HepG2 (cell line): Measurements from ENCODE around the gene RXFP1. TPM values are rescaled to one million over a fixed set of nuclear protein-coding genes. Genes with fewer than 3 reads are reported as not detected.

Source experiments
- ATAC-seq: fragments of 200-7000 bp; cut with Tn5 transposase; 3 replicates; pipeline ENCODE4 v1.9.1; 2020; ENCODE audit warnings: mild to moderate bottlenecking, moderate library complexity
- BruUV-seq: library from RNA; stranded (reverse); fragments of 400-500 nt; replicated peaks from 2 replicates; lab custom pipeline; 2021; lab: Mats Ljungman, UMichigan
- CTCF ChIA-PET: fragments of 300-600 bp; formaldehyde crosslinking; extraction: SDS; loops from one replicate; lab custom pipeline; 2021; ENCODE audit warnings: low total read pairs, inconsistent platforms, low intra/inter-chr PET ratio; lab: Yijun Ruan, JAX
- POLR2A ChIA-PET: fragments of 350-600 bp; sonication (Branson Sonifier 250); formaldehyde crosslinking; loops from one replicate; lab custom pipeline; 2020; ENCODE audit warnings: antibody characterized with exemption, inconsistent platforms; lab: Yijun Ruan, JAX
- DNase-seq: peaks from one replicate; pipeline ENCODE4 v3.0.0-alpha.2; 2015; ENCODE audit warnings: low spot score
- FAIRE-seq: peaks from 3 replicates; lab custom pipeline; 2011; peaks lifted over from hg19 to GRCh38; lab: Jason Lieb, UNC
- H2AFZ ChIP-seq: one replicate; pipeline ENCODE4 v1.6.1; 2011; ENCODE audit warnings: low read length, inconsistent platforms
- H3K27ac ChIP-seq: fragments of 300-600 bp; 3 replicates; pipeline ENCODE4 v1.8.0; 2011; ENCODE audit warnings: mixed run types, mild to moderate bottlenecking, mixed read lengths, low read length, inconsistent platforms; ENCODE audit not compliant: insufficient read depth; ENCODE audit errors: extremely low read length
- H3K27me3 ChIP-seq, 2 experiments: fragments of 200-600 bp in 1 of 2; 2 replicates in 1 of 2; 3 replicates in 1 of 2; pipeline versions ENCODE4 v1.6.0 to v1.8.0; 2011; ENCODE audit warnings: low read length in 2 of 2, mild to moderate bottlenecking in 2 of 2, moderate library complexity in 2 of 2, inconsistent platforms in 1 of 2; ENCODE audit not compliant: insufficient read depth in 2 of 2, control insufficient read depth in 1 of 2
- H3K36me3 ChIP-seq, 2 experiments: fragments of 200-600 bp in 1 of 2; replicated peaks in 1 of 2; 2 replicates in 1 of 2; 3 replicates in 1 of 2; pipeline versions ENCODE4 v1.5.1 to v1.8.0; 2011; ENCODE audit warnings: low read length in 2 of 2, inconsistent platforms in 1 of 2; ENCODE audit not compliant: insufficient read depth in 2 of 2, control insufficient read depth in 1 of 2
- H3K4me1 ChIP-seq: 2 replicates; pipeline ENCODE4 v1.5.1; 2012; ENCODE audit warnings: low read length, inconsistent platforms; ENCODE audit not compliant: insufficient read depth
- H3K4me2 ChIP-seq: 2 replicates; pipeline ENCODE4 v1.6.0; 2011; ENCODE audit warnings: low read depth, low read length, inconsistent platforms
- H3K4me3 ChIP-seq, 3 experiments: fragments of 200-600 bp in 1 of 3; sonication (generic), shearing (Covaris generic) in 1 of 3; replicated peaks in 1 of 3; 2 replicates each; pipeline ENCODE4 v1.5.1; 2011 to 2016; ENCODE audit warnings: low read length in 3 of 3, inconsistent platforms in 2 of 3, low read depth in 2 of 3, mild to moderate bottlenecking in 2 of 3, control low read depth in 1 of 3, mixed read lengths in 1 of 3; ENCODE audit not compliant: insufficient read depth in 1 of 3
- H3K79me2 ChIP-seq: one replicate; pipeline ENCODE4 v1.6.1; 2011; ENCODE audit warnings: low read length, inconsistent platforms; ENCODE audit not compliant: insufficient read depth
- H3K9ac ChIP-seq: 2 replicates; pipeline ENCODE4 v1.6.0; 2011; ENCODE audit warnings: mild to moderate bottlenecking, low read depth, low read length, inconsistent platforms; ENCODE audit not compliant: insufficient read depth
- H3K9me3 ChIP-seq: 2 replicates; pipeline ENCODE4 v1.5.1; 2012; ENCODE audit warnings: mild to moderate bottlenecking, low read length
- H4K20me1 ChIP-seq: 2 replicates; pipeline ENCODE4 v1.6.0; 2011; ENCODE audit warnings: inconsistent platforms, mild to moderate bottlenecking, low read length, moderate library complexity; ENCODE audit not compliant: insufficient read depth
- CBFB ChIP-seq: sonication (generic); formaldehyde crosslinking; IDR thresholded peaks from 2 replicates; pipeline ENCODE4 v1.4.0; 2020; ENCODE audit warnings: missing genetic modification reagents
- CBX2 ChIP-seq, 2 experiments: fragments of 200-600 bp in 1 of 2; sonication (generic); formaldehyde crosslinking in 1 of 2; IDR thresholded peaks; 2 replicates each; pipeline versions ENCODE4 v1.7.0 to v1.8.1; 2018 to 2022; ENCODE audit warnings: low read depth in 2 of 2, low read length in 1 of 2, mild to moderate bottlenecking in 1 of 2, missing genetic modification reagents in 1 of 2
- HMGA1 ChIP-seq: sonication (generic); formaldehyde crosslinking; conservative IDR thresholded peaks from 2 replicates; pipeline ENCODE4 v1.4.0; 2020; ENCODE audit warnings: missing genetic modification reagents
- MBD4 ChIP-seq: IDR thresholded peaks from 2 replicates; pipeline ENCODE4 v1.6.1; 2012; ENCODE audit warnings: low read length, inconsistent platforms, borderline replicate concordance
- NKX3-1 ChIP-seq: sonication (generic); formaldehyde crosslinking; IDR thresholded peaks from 2 replicates; pipeline ENCODE4 v1.5.0; 2020; ENCODE audit warnings: missing genetic modification reagents
- PRPF4 ChIP-seq: fragments of 200-400 bp; formaldehyde crosslinking; IDR thresholded peaks from 2 replicates; pipeline ENCODE4 v1.6.1; 2016; ENCODE audit warnings: low read length, low read depth; ENCODE audit not compliant: poor library complexity, severe bottlenecking
- STAT5B ChIP-seq: sonication (generic); formaldehyde crosslinking; IDR thresholded peaks from 2 replicates; pipeline ENCODE4 v1.4.0; 2020; ENCODE audit warnings: missing genetic modification reagents
- TIGD3 ChIP-seq: sonication (generic); formaldehyde crosslinking; IDR thresholded peaks from 2 replicates; pipeline ENCODE4 v1.5.1; 2020; ENCODE audit warnings: mild to moderate bottlenecking, missing genetic modification reagents, borderline replicate concordance
- ZBTB42 ChIP-seq: sonication (generic); formaldehyde crosslinking; IDR thresholded peaks from 2 replicates; pipeline ENCODE4 v1.5.0; 2020; ENCODE audit warnings: mild to moderate bottlenecking, missing genetic modification reagents
- ZFP41 ChIP-seq: sonication (generic); formaldehyde crosslinking; IDR thresholded peaks from 2 replicates; pipeline ENCODE4 v1.4.0; 2020; ENCODE audit warnings: mild to moderate bottlenecking, missing genetic modification reagents, borderline replicate concordance
- ZFY ChIP-seq: sonication (generic); formaldehyde crosslinking; IDR thresholded peaks from 2 replicates; pipeline ENCODE4 v1.4.0; 2020; ENCODE audit warnings: missing genetic modification reagents
- ZNF333 ChIP-seq: sonication (generic); formaldehyde crosslinking; IDR thresholded peaks from 2 replicates; pipeline ENCODE4 v1.4.0; 2020; ENCODE audit warnings: mild to moderate bottlenecking, missing genetic modification reagents, borderline replicate concordance
- ZNF33A ChIP-seq: sonication (generic); formaldehyde crosslinking; IDR thresholded peaks from 2 replicates; pipeline ENCODE4 v1.5.1; 2020; ENCODE audit warnings: missing genetic modification reagents, mild to moderate bottlenecking, moderate library complexity, borderline replicate concordance
- ZNF546 ChIP-seq: sonication (generic); formaldehyde crosslinking; conservative IDR thresholded peaks from 2 replicates; pipeline ENCODE4 v1.8.1; 2023; ENCODE audit warnings: mild to moderate bottlenecking, missing genetic modification reagents
- ZNF577 ChIP-seq: sonication (generic); formaldehyde crosslinking; IDR thresholded peaks from 2 replicates; pipeline ENCODE4 v1.4.0; 2020; ENCODE audit warnings: mild to moderate bottlenecking, low read depth, missing genetic modification reagents, borderline replicate concordance
- ZNF672 ChIP-seq: sonication (generic); formaldehyde crosslinking; IDR thresholded peaks from 2 replicates; pipeline ENCODE4 v1.8.1; 2022; ENCODE audit warnings: missing genetic modification reagents
- ZNF780A ChIP-seq: sonication (generic); formaldehyde crosslinking; IDR thresholded peaks from 2 replicates; pipeline ENCODE4 v1.8.0; 2022; ENCODE audit warnings: mild to moderate bottlenecking, missing genetic modification reagents, moderate library complexity
- WGBS: methylation state at CpG from one replicate; pipeline ENCODE4 v1.1.6; 2017; ENCODE audit warnings: low lambda C conversion rate; 5-methylcytosine and 5-hydroxymethylcytosine counted together
- in situ Hi-C: cut with HindIII; loops from 2 replicates; pipeline ENCODE4 v1.10.0; 2017; ENCODE audit warnings: low pct_unique_long_range_greater_than_20kb; ENCODE audit not compliant: extremely low pct_ligation_motif_present
- intact Hi-C: fragments of 100-400 bp; cut with micrococcal nuclease; formaldehyde crosslinking; loops from one replicate; pipeline ENCODE4 v1.10.0; 2022; ENCODE audit not compliant: unreplicated experiment
- polyA plus RNA-seq, 8 experiments: library from polyadenylated mRNA; depleted of rRNA in 3 of 8; stranded (reverse) in 7 of 8; unstranded in 1 of 8; fragments of >200 nt; fragmentation: Illumina TruSeq in 4 of 8; extraction: Trizol in 4 of 8; gene quantifications; 2 replicates each; pipeline versions ENCODE4 v1.2.1 to v1.2.3, GENCODE V29; 2011 to 2016; ENCODE audit warnings: low read depth in 4 of 8, missing spikeins in 1 of 8, mixed read lengths in 1 of 8; ENCODE audit not compliant: insufficient read depth in 1 of 8
- total RNA-seq, 5 experiments: library from RNA; depleted of rRNA; stranded (reverse); fragments of >200 nt; fragmentation: Illumina TruSeq; extraction: Trizol; gene quantifications; 2 replicates each; pipeline ENCODE4 v1.2.3, GENCODE V29; 2016; ENCODE audit warnings: low read depth in 1 of 5
- TF ChIP-seq, protein P1 (sequence below): sonication (generic); formaldehyde crosslinking; IDR thresholded peaks from 2 replicates; pipeline ENCODE4 v1.4.0; 2020; ENCODE audit warnings: missing genetic modification reagents

Gene RXFP1
- total and polyA plus RNA-seq, 2 of the 13 experiments (the other 11 are each of a cell fraction or from before 2014, with no cell fraction given): not detected

GRCh38 chr4:158617956-158618355, 96.3 kb downstream of the RXFP1 start:
- no peak overlapping the region for H3K4me3 ChIP-seq
- no peak overlapping the region for H3K9ac ChIP-seq
- FAIRE-seq (no peak), ATAC-seq (no peak), DNase-seq (no peak)
- TF ChIP-seq HMGA1 (no peak), STAT5B (CRISPR knock-in tag) (no peak)
- ChIA-PET CTCF (no interaction called here), POLR2A (no interaction called here)
- H3K4me1 ChIP-seq: no peaks in the 10 kb centered on the region
- in situ Hi-C loops: loop anchor here (25.0 kb wide), 1 partner anchor 631 kb away; no protein-coding TSS in a partner anchor
- no peaks in the 10 kb centered on the region for H3K36me3 ChIP-seq
- no peaks in the 10 kb centered on the region for H3K79me2 ChIP-seq
- intact Hi-C loops: no loop called here
- no peak overlapping the region for H2AFZ ChIP-seq
- no TSS peak for BruUV-seq
- H3K9me3 ChIP-seq: no peaks in the 10 kb centered on the region
- H3K27me3 ChIP-seq: no peaks in the 10 kb centered on the region
- no peaks in the 10 kb centered on the region for H4K20me1 ChIP-seq
- no peak overlapping the region for H3K4me2 ChIP-seq
- H3K27ac ChIP-seq: no peak overlapping the region

DNA sequence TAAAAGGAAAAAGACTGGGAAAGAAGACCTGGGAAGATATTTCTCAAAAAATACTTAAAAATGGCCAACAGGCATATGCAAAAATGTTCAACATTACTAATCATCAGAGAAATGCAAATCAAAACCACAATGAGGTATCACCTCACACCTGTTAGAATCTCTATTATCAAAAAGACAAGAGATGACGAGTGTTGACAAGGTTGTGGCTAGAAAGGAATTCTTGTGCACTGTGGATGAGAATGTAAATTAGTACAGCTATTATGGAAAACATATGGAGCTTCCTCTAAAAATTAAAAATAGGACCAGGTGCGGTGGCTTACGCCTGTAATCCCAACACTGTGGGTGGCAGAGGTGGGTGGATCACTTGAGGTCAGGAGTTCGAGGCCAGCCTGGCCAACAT, 100.0 kb downstream of the RXFP1 start:
- no TSS peak for BruUV-seq
- no peak for TF ChIP-seq ZNF577 (CRISPR knock-in tag)
- TF ChIP-seq ZNF546 (CRISPR knock-in tag): no peak
- no peak for TF ChIP-seq ZBTB42 (CRISPR knock-in tag)
- TF ChIP-seq ZFY: no peak
- no peak for TF ChIP-seq CBX2 (IDR thresholded peaks at IDR 0.05; ENCODE audit: low read depth, low read length)
- no peak for TF ChIP-seq CBX2 (CRISPR knock-in tag; IDR thresholded peaks at IDR 0.05; ENCODE audit: low read depth)
- TF ChIP-seq ZNF672 (CRISPR knock-in tag): no peak
- TF ChIP-seq CBFB (CRISPR knock-in tag): no peak
- no peak for TF ChIP-seq NKX3-1 (CRISPR knock-in tag)
- TF ChIP-seq ZFP41: no peak
- TF ChIP-seq MBD4: no peak
- no peak for TF ChIP-seq ZNF33A (CRISPR knock-in tag)
- no peak for TF ChIP-seq TIGD3
- TF ChIP-seq, protein P1, sequence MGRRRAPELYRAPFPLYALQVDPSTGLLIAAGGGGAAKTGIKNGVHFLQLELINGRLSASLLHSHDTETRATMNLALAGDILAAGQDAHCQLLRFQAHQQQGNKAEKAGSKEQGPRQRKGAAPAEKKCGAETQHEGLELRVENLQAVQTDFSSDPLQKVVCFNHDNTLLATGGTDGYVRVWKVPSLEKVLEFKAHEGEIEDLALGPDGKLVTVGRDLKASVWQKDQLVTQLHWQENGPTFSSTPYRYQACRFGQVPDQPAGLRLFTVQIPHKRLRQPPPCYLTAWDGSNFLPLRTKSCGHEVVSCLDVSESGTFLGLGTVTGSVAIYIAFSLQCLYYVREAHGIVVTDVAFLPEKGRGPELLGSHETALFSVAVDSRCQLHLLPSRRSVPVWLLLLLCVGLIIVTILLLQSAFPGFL (CRISPR knock-in tag): no peak
- no peak for TF ChIP-seq PRPF4
- TF ChIP-seq ZNF780A (CRISPR knock-in tag): no peak
- no peak for TF ChIP-seq ZNF333 (CRISPR knock-in tag)
- Histone ChIP-seq H3K4me2 (no peak overlapping the region), H3K4me1 (no peaks in the 10 kb centered on the region), H3K36me3 (no peaks in the 10 kb centered on the region), H3K9ac (no peak overlapping the region), H3K27me3 (no peaks in the 10 kb centered on the region), H3K4me3 (no peak overlapping the region), H4K20me1 (no peaks in the 10 kb centered on the region), H3K27ac (no peak overlapping the region), H2AFZ (no peak overlapping the region), H3K9me3 (no peaks in the 10 kb centered on the region), H3K79me2 (no peaks in the 10 kb centered on the region)
- intact Hi-C loops: no loop called here
- ATAC-seq: no peak
- in situ Hi-C loops: loop anchor here (5.0 to 25.0 kb wide), 2 partner anchors 369 to 634 kb away; no protein-coding TSS in a partner anchor
- WGBS: 41% methylated on average over 4 of the region's 4 CpGs
- ChIA-PET POLR2A (no interaction called here), CTCF (no interaction called here)
- no peak for FAIRE-seq
- DNase-seq: no peak
